ENCODE data around the gene FAM135A. TPM values are rescaled to one million over a fixed set of nuclear protein-coding genes. Genes with fewer than 3 reads are reported as not detected.
"Not testable (repeated sequence)": the region's sequence is repeated elsewhere in the genome, so short reads cannot be mapped to it uniquely, and the experiment has no call there.

The FAM135A gene
- total RNA-seq, 3 donors from 2014 or later (not counting 1 experiment from before 2014, with no cell fraction given): 4.8 to 9.3 (median 5.0) TPM

DNA sequence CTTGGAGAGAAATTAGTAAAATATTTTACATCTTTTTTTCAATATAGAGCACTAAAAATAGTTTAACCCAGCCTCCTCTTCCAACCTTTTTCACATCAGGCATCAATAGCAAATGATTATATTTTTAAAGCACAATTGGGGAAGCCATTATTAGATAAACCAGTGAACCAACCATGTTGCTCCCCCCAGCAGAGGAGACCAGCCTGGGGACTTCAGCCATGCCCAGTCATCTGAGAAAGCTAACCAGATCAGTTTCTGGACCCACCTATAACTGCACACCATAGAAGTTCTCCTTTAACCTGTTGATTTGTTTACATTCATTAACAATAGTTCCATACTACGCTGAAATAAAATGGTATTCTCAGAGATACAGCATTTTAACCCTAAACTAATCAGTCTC lies 139.7 kb downstream of the FAM135A start:
- Mint-ChIP-seq H3K27ac (no peak overlapping the region), H3K36me3 (no peaks in the 10 kb centered on the region), H3K4me3 (no peak overlapping the region), H3K4me1 (no peaks in the 10 kb centered on the region), H3K9me3 (no peaks in the 10 kb centered on the region), H3K27me3 (ENCODE audit: low read depth in 2 of 2) (peaks cover 6% of the 10 kb centered on the region in 2 donors)
- Histone ChIP-seq H3K27ac (ENCODE audit: low read length) (no peak overlapping the region), H3K4me1 (ENCODE audit: control insufficient read depth, insufficient read depth, low read length) (no peaks in the 10 kb centered on the region), H3K4me3 (ENCODE audit: low read length) (no peak overlapping the region), H3K9me3 (ENCODE audit: control insufficient read depth, insufficient read depth, low read length) (no peaks in the 10 kb centered on the region), H3K36me3 (ENCODE audit: control insufficient read depth, insufficient read depth, low read length) (no peaks in the 10 kb centered on the region), H3K27me3 (ENCODE audit: control insufficient read depth, insufficient read depth, low read length) (no peaks in the 10 kb centered on the region)
- WGBS (ENCODE audit: insufficient coverage): 100% methylated on average over 1 of the region's 1 CpG
- DNase-seq: no peak
- ATAC-seq: no peak
- intact Hi-C loops (cut with micrococcal nuclease): no loop called here
- no peak for TF ChIP-seq CTCF (IDR thresholded peaks at IDR 0.05)

DNA sequence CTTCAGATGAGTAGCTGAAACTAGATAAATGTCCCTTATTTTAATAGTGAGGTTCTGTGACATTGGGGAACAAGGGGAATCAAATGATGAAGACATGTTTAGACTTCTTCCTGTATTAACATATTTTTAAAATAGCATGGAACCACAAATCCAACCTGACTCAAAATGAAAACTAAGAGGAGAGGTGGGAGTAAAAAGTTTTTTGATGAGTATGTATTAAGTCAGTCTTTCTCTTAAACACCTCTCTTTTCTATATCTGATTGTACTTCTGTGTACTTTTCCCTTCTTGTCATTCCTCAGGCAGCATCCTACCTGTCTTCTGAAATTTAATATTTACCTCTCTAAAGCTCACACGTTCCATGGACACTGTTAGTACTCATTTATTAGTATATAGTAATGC lies 144.7 kb downstream of the FAM135A start:
- no peak overlapping the region for H3K4me3 ChIP-seq (ENCODE audit: low read length)
- no peaks in the 10 kb centered on the region for H3K36me3 Mint-ChIP-seq

DNA sequence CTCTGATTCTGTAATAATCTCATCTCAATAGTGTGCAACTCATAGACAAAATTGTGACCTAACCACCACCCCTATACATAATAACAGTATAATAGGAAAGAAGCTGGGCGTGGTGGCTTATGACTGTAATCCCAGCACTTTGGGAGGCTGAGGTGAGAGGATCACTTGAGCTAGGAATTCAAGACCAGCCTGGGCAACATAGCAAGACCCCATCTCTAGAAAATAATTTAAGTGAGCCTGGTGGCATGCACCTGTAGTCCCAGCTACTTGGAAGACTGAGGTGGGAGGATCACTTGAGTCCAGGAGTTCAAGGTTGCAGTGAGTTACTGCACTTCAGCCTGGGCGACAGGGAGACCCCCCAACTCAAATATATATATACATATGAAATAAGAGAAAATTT lies 149.1 kb downstream of the FAM135A start:
- H3K36me3 Mint-ChIP-seq; intact Hi-C loops (cut with micrococcal nuclease): not testable (repeated sequence)
- 83% methylated on average over 1 of the region's 2 CpGs for WGBS (ENCODE audit: insufficient coverage)

More for the DNA sequence above, 144.7 kb downstream of the FAM135A start:
- intact Hi-C loops (cut with micrococcal nuclease): no loop called here
- WGBS (ENCODE audit: insufficient coverage): no CpG with 5 or more reads among the region's 1 CpG
- no peak overlapping the region for H3K4me3 Mint-ChIP-seq
- H3K36me3 ChIP-seq (ENCODE audit: control insufficient read depth, insufficient read depth, low read length): no peaks in the 10 kb centered on the region
- H3K27me3 Mint-ChIP-seq (ENCODE audit: low read depth in 2 of 2): peaks cover 6% of the 10 kb centered on the region in 2 donors
- no peaks in the 10 kb centered on the region for H3K9me3 Mint-ChIP-seq
- DNase-seq (no peak), ATAC-seq (no peak)
- H3K27ac Mint-ChIP-seq: no peak overlapping the region
- no peak for TF ChIP-seq CTCF (IDR thresholded peaks at IDR 0.05)
- H3K4me1 Mint-ChIP-seq: no peaks in the 10 kb centered on the region
- no peaks in the 10 kb centered on the region for H3K4me1 ChIP-seq (ENCODE audit: control insufficient read depth, insufficient read depth, low read length)
- H3K27ac ChIP-seq (ENCODE audit: low read length): no peak overlapping the region
- H3K9me3 ChIP-seq (ENCODE audit: control insufficient read depth, insufficient read depth, low read length): no peaks in the 10 kb centered on the region
- no peaks in the 10 kb centered on the region for H3K27me3 ChIP-seq (ENCODE audit: control insufficient read depth, insufficient read depth, low read length)

GRCh38 chr6:70563530-70563929 lies 150.2 kb downstream of the FAM135A start:
- Mint-ChIP-seq H3K9me3 (no peaks in the 10 kb centered on the region), H3K4me3 (no peak overlapping the region), H3K4me1 (peaks cover 5 to 6% of the 10 kb centered on the region in 2 donors), H3K36me3 (no peaks in the 10 kb centered on the region), H3K27ac (no peak overlapping the region), H3K27me3 (ENCODE audit: low read depth in 2 of 2) (peaks cover 8% of the 10 kb centered on the region in 2 donors)
- Histone ChIP-seq H3K4me3 (ENCODE audit: low read length) (no peak overlapping the region), H3K27me3 (ENCODE audit: control insufficient read depth, insufficient read depth, low read length) (no peaks in the 10 kb centered on the region), H3K27ac (ENCODE audit: low read length) (no peak overlapping the region), H3K9me3 (ENCODE audit: control insufficient read depth, insufficient read depth, low read length) (no peaks in the 10 kb centered on the region), H3K4me1 (ENCODE audit: control insufficient read depth, insufficient read depth, low read length) (peaks cover 15% of the 10 kb centered on the region), H3K36me3 (ENCODE audit: control insufficient read depth, insufficient read depth, low read length) (no peaks in the 10 kb centered on the region)
- no peak for TF ChIP-seq CTCF (IDR thresholded peaks at IDR 0.05)
- ATAC-seq (no peak), DNase-seq (no peak)
- 87% methylated on average over 5 of the region's 6 CpGs for WGBS (ENCODE audit: insufficient coverage)
- intact Hi-C loops (cut with micrococcal nuclease): no loop called here

More for the DNA sequence above, 149.1 kb downstream of the FAM135A start:
- H3K36me3 ChIP-seq (ENCODE audit: control insufficient read depth, insufficient read depth, low read length); DNase-seq; H3K9me3 Mint-ChIP-seq; H3K4me3 ChIP-seq (ENCODE audit: low read length); H3K4me1 Mint-ChIP-seq; H3K27ac ChIP-seq (ENCODE audit: low read length); H3K4me3 Mint-ChIP-seq; ATAC-seq; H3K27me3 Mint-ChIP-seq (ENCODE audit: low read depth in 2 of 2); H3K9me3 ChIP-seq (ENCODE audit: control insufficient read depth, insufficient read depth, low read length); H3K27ac Mint-ChIP-seq; H3K27me3 ChIP-seq (ENCODE audit: control insufficient read depth, insufficient read depth, low read length): not testable (repeated sequence)
- H3K4me1 ChIP-seq (ENCODE audit: control insufficient read depth, insufficient read depth, low read length): peaks cover 10% of the 10 kb centered on the region
